AG04450 (cell line): ENCODE measurements around the gene HOXC5. TPM values are rescaled to one million over a fixed set of nuclear protein-coding genes. Genes with fewer than 3 reads are reported as not detected.
A peak's percentile ranks its signal among the peaks of the same experiment; 100 is the strongest.

ENCODE experiments used
- CTCF ChIA-PET: fragments of 300-600, 350-600 bp; formaldehyde crosslinking; extraction: SDS; loops from one replicate; lab custom pipeline; 2022; ENCODE audit warnings: antibody characterized with exemption, inconsistent platforms; lab: Charles Lee
- POLR2A ChIA-PET: fragments of 350-600 bp; formaldehyde crosslinking; extraction: SDS; loops from one replicate; lab custom pipeline; 2021; ENCODE audit warnings: antibody characterized with exemption, inconsistent platforms; lab: Yijun Ruan, JAX
- DNase-seq: peaks from one replicate; pipeline ENCODE4 v3.0.0-alpha.2; 2011; ENCODE audit warnings: low read depth, low spot score
- H3K27ac ChIP-seq: one replicate; pipeline ENCODE4 v1.5.1; 2012; ENCODE audit warnings: low read depth, low read length, control low read depth
- H3K27me3 ChIP-seq: one replicate; pipeline ENCODE4 v1.6.0; 2012; ENCODE audit warnings: low read length; ENCODE audit not compliant: control insufficient read depth, insufficient read depth
- H3K4me3 ChIP-seq: 2 replicates; pipeline ENCODE4 v1.5.1; 2011; ENCODE audit warnings: mild to moderate bottlenecking, low read depth, low read length, control low read depth
- H3K9me3 ChIP-seq: 2 replicates; pipeline ENCODE4 v1.5.1; 2012; ENCODE audit warnings: low read length; ENCODE audit not compliant: control insufficient read depth, insufficient read depth
- CTCF ChIP-seq: IDR thresholded peaks from 2 replicates; pipeline ENCODE4 v1.5.1; 2011; ENCODE audit warnings: low read depth, low read length, control low read depth, inconsistent platforms
- polyA plus RNA-seq: library from polyadenylated mRNA; depleted of rRNA; stranded (reverse); fragments of >200 nt; gene quantifications from 2 replicates; pipeline ENCODE4 v1.2.3, GENCODE V29; 2011

The HOXC5 gene
- polyA plus RNA-seq, 1 experiment, result not detected

- H3K27ac ChIP-seq, result no peak overlapping the region
- H3K27me3 ChIP-seq, result peaks cover 99% of the 10 kb centered on the region
- H3K4me3 ChIP-seq, result peak overlapping the region; percentile 40
- no peak for DNase-seq
- peaks cover 12% of the 10 kb centered on the region; the same call in 1 of the 2 replicates for H3K9me3 ChIP-seq
- TF ChIP-seq CTCF, result no peak
- ChIA-PET POLR2A (interaction anchor here (0.6 kb wide), 1 partner anchor 11 kb away, joined by 3 read pairs; no protein-coding TSS in a partner anchor), CTCF (interaction anchor here (1.2 to 1.3 kb wide), 2 partner anchors 11 to 183 kb away, joined by 4 to 12 read pairs; no protein-coding TSS in a partner anchor)
These were observed 14.9 kb upstream of the HOXC5 start for GRCh38 chr12:54017878-54018467.

DNA sequence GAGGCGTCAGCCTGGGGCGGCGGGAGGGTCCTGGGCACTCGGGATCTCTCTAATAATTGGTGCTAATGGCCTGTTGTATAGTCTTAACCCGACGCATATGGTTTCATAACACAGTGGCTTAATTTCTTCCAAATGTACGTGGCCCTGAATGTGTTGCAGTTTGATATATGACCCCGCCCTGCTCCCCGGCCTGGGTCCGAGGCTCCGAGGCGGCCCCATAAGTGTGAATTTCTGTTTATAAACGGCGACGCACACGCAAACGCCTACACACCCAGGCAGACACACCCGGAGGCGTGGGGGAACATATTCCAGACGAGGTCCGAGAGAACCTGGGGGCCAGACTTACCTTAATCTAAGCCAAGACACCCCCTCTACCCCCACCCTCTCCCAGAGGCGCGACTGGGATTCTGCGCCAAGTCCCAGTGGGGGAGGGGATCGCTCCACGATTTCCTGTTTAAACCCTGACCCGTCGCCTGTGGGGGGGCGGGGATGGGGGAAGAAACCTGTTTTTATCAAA lies 14.3 kb upstream of the HOXC5 start:
- no peak for TF ChIP-seq CTCF
- Histone ChIP-seq H3K9me3 (peaks cover 12% of the 10 kb centered on the region; the same call in 1 of the 2 replicates), H3K4me3 (no peak overlapping the region), H3K27me3 (peaks cover 99% of the 10 kb centered on the region), H3K27ac (no peak overlapping the region)
- POLR2A ChIA-PET, result no interaction called here
- no peak for DNase-seq
- CTCF ChIA-PET, result no interaction called here

- Histone ChIP-seq H3K4me3 (no peak overlapping the region), H3K27ac (no peak overlapping the region)
- CTCF ChIA-PET, result interaction anchor here (0.6 kb wide), 1 partner anchor 306 kb away, joined by 5 read pairs; the partner anchor contains the start of gene COPZ1
These were observed 13.6 kb upstream of the HOXC5 start for GRCh38 chr12:54019091-54019811.

DNA sequence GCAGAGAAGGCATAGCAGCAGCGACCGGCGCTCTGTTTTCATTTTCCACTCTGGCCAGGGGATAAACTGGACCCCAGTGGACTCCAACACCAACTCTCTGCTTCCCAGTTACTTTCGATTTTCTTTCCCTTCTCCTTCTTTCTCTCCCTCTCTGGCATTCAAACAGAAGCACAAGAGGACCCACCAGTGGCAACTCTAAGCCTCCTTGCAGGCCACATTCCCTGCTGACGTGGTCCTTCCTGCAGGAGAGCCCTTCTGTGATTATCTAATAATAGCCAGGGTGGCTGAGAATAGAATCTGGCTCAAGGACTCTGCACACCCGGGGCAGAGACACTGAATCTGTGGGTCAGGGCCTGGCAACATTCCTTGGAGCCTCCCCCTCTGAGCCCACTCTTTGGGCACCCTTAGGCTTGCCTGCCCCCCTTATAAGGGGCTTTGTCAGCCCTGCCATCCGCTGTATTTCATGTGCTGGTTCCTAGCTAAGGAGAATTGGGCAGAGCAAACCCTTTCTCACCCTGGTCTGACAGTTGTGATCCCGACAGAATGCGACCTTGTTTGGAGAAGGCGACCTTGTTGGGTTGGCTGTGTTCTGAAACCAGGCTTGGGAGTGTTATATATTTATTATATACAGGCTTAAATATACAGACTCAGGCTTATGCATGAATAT lies 12.8 kb upstream of the HOXC5 start:
- ChIA-PET CTCF (interaction anchor here (0.6 kb wide), 1 partner anchor 305 kb away, joined by 5 read pairs; the partner anchor contains the start of gene COPZ1), POLR2A (no interaction called here)
- Histone ChIP-seq H3K9me3 (peaks cover 12% of the 10 kb centered on the region; the same call in 1 of the 2 replicates), H3K27me3 (peaks cover 99% of the 10 kb centered on the region), H3K4me3 (no peak overlapping the region), H3K27ac (no peak overlapping the region)
- no peak for TF ChIP-seq CTCF
- DNase-seq, result no peak

More at GRCh38 chr12:54019091-54019811, 13.6 kb upstream of the HOXC5 start:
- peaks cover 99% of the 10 kb centered on the region for H3K27me3 ChIP-seq
- H3K9me3 ChIP-seq, result peaks cover 12% of the 10 kb centered on the region; the same call in 1 of the 2 replicates
- POLR2A ChIA-PET, result no interaction called here
- DNase-seq, result no peak
- TF ChIP-seq CTCF, result no peak
